ENCODE measurements around the gene VPS8.
"Not testable (repeated sequence)": the region's sequence is repeated elsewhere in the genome, so short reads cannot be mapped to it uniquely, and the experiment has no call there.

Gene VPS8

GRCh38 chr3:184986366-184986889 lies 174.5 kb downstream of the VPS8 start:
- no peak for DNase-seq (ENCODE audit: low read depth)

DNA sequence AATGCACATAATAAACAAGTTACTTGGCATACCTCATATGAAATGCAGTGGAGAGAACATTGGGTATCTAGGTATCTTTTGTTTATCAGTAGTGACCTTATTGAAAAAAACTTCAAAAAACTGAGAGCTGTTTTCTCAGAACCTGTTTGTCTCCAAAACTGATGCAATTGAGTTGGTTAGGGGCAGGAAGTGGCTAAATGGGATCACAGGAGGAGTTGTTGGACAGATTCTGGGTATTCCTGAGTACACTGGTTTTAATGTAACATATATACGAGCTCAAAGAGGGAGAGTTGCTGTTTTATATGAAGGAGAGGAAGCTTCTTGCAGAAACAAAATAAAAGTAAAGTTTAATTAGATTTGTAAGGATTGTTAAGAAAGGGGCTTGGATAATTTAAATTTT lies 181.4 kb downstream of the VPS8 start:
- DNase-seq (ENCODE audit: low read depth): no peak

DNA sequence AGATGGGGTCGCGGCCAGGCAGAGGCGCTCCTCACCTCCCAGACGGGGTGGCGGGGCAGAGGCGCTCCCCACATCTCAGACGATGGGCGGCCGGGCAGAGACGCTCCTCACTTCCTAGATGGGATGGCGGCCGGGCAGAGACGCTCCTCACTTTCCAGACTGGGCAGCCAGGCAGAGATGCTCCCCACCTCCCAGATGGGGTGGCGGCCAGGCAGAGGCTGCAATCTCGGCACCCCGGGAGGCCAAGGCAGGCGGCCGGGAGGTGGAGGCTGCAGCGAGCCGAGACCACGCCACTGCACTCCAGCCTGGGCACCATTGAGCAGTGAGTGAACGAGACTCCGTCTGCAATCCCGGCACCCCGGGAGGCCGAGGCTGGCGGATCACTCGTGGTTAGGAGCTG lies 191.9 kb downstream of the VPS8 start:
- not testable (repeated sequence) for DNase-seq (ENCODE audit: low read depth)

DNA sequence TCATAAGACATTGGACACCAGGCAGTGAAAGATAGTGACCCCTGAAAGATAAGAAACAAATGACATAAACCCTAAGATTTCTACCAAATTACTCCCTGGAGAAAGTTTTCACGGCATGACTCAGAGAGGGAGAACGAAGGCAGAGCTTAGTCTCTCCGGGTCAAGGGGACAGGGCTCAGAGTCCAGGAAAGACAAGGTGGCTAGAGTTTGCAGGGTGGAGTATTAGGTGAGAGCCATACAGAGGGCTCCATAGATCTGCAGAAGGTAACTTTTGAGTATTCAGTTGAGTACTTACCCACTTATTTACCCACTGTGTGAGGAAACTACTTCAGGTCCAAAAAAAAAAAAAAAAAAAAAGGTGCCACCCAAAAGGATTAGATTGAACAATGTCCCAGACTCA lies 197.7 kb downstream of the VPS8 start:
- DNase-seq (ENCODE audit: low read depth): no peak

GRCh38 chr3:185017584-185017983 lies 205.6 kb downstream of the VPS8 start:
- not testable (repeated sequence) for DNase-seq (ENCODE audit: low read depth)

GRCh38 chr3:185017996-185018395 lies 206.0 kb downstream of the VPS8 start:
- DNase-seq (ENCODE audit: low read depth): not testable (repeated sequence)

GRCh38 chr3:185021256-185021655 lies 209.3 kb downstream of the VPS8 start:
- no peak for DNase-seq (ENCODE audit: low read depth)

DNA sequence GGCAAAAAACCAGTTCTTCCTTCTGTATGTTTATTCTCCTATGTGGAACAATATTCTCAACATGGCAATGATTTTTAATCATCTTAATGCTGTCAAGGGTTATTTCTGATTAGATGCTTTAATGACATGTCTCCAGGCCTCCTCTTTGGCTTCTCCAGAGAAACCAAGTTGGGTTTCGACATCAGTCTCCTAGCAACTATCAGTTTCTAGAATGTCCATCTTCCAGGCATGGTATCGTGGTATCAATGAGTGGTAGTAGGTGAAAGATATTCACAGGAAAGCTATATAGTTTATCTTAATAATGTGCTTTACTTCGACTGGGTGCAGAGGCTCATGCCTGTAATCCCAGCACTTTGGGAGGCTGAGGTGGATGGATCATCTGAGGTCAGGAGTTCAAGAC lies 212.4 kb downstream of the VPS8 start:
- no peak for DNase-seq (ENCODE audit: low read depth)

- DNase-seq (ENCODE audit: low read depth): no peak
Observed at GRCh38 chr3:185024966-185025365, 213.0 kb downstream of the VPS8 start.

DNA sequence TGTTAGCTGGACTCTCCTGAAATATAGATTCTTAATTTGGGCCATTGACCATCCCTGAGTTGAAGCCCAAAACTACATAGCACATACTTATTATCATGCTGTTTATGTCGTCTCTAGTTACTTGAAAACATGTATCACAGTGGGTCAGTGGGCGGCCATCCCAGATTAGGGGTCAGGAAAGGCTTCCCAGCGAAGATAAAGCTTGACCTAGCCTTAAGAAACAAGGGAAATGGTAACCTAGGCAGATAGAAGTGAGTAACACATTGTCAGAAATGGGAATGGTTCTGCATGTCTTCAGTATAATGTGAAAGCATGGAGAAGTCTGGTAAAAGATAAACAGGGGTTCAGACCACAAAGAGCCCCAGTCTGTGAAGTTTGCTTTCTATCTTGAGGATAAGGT lies 216.2 kb downstream of the VPS8 start:
- DNase-seq (ENCODE audit: low read depth): no peak

DNA sequence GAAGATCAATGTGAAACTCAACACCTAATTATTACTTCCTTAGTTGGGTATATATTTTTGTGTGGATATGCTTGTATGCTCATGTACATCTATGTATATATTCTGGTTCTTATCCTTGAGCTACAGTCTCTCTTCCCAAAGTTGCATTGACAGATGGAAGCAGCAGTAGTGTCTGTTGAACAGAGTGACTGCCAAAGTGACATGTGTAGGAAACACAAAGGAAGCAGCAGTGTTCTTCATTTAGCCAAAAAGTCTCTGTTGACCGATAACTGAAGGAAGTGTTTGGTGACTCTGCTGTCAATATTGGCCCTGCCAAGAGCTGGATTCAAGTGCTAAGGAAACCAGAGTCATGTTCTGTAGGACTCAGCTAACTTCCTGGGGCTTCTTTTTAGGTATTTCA lies 217.1 kb downstream of the VPS8 start:
- no peak for DNase-seq (ENCODE audit: low read depth)

- DNase-seq (ENCODE audit: low read depth): no peak
Observed at GRCh38 chr3:185030399-185030798, 218.4 kb downstream of the VPS8 start.

GRCh38 chr3:185030951-185031350 lies 219.0 kb downstream of the VPS8 start:
- DNase-seq (ENCODE audit: low read depth): no peak

GRCh38 chr3:185037801-185038200 lies 225.8 kb downstream of the VPS8 start:
- DNase-seq (ENCODE audit: low read depth): no peak

DNA sequence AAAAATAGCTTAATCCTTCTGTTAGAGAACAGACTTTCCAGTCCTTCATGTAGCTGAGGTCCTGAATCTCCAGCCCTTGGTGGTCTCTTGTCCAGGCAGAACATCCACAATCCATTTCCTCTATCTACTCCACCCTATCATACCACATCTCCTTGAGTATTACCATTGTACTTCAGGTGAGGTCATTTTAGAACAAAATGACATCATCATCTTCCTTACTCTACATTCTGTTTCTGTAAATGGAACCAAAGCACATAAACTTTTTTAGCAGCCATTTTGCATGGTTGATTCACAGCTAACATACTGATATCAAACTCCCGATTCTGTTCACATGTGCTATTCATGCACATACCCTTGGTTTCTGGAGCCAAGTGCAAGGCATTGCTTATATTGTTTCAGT lies 228.5 kb downstream of the VPS8 start:
- no peak for DNase-seq (ENCODE audit: low read depth)

- DNase-seq (ENCODE audit: low read depth): no peak
Observed at GRCh38 chr3:185041540-185041939, 229.6 kb downstream of the VPS8 start.

GRCh38 chr3:185042312-185043050 lies 230.5 kb downstream of the VPS8 start:
- no peak for DNase-seq (ENCODE audit: low read depth)

DNA sequence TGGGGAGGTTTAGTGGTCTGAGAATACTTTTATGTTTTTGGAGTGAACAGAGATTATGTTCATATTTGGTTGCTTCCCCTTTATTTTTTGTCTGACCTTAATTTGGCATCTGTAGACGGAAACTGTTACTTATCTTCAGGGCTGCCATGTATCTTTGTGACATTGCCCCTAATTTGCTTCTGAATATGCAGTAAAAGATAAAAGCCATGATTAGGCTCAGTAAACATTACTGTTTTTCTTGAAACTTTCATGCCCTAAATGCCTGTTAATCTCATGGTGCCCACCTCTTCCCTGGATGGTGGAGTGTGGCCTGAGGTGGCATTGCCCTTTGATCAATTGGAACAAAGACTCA lies 234.2 kb downstream of the VPS8 start:
- DNase-seq (ENCODE audit: low read depth): no peak

DNA sequence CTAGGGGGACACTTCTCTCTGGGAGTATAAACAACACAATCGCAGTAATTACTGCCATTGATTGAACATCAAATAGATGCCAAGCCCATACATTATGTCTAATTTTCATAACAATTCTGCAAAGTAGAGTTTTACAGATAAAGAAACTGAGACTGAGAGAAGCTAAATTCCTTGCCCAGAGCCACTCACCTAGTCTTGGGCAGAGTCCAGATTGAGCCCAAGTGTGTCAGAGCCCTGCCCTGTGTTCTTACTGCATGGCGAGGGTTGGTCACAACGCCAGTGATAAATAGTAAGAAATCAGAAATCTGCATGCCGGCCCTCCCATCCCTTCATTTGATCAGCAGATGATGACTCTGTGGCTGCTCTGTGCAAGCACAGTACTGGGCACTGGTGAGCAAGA lies 234.6 kb downstream of the VPS8 start:
- no peak for DNase-seq (ENCODE audit: low read depth)

GRCh38 chr3:185049710-185050109 lies 237.7 kb downstream of the VPS8 start:
- no peak for DNase-seq (ENCODE audit: low read depth)

DNA sequence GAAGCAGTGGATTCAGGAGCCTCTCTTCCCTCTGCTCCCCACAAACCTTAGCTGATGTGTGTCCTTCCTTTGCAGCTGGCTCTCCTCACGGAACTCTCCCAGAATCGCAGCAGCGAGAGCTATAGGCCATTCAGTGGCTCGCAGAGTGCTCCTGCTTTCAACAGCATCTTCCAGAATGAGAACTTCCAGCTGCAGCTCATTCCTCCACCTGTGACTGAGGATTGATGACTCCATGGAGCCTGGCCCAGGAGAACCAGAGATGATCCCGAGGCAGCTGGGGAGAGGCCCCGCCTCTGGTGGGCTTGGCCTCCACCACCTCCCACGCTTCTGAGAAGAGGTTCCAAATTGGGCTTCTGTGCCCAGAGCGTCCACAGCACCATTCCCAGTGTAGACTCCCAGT lies 239.8 kb downstream of the VPS8 start:
- no peak for DNase-seq (ENCODE audit: low read depth)

GRCh38 chr3:185052631-185053030 lies 240.7 kb downstream of the VPS8 start:
- DNase-seq (ENCODE audit: low read depth): no peak

DNA sequence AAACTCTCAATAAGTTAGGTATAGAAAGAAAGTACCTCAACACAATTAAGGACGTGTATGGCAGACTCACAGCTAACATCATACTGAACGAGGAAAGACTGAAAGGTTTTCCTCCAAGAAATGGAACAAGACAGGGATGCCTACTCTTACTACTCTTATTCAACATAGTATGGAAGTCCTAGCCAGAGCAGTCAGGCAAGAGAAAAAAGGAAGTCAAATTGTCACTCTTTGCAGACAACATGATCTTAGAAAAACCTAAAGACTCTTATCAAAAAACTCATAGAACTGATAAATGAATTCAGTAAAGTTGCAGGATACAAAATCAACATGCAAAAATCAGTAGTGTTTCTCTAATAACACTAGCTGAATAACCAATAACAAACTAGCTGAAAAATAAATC lies 244.9 kb downstream of the VPS8 start:
- no peak for DNase-seq (ENCODE audit: low read depth)

GRCh38 chr3:185057829-185058228 lies 245.9 kb downstream of the VPS8 start:
- DNase-seq (ENCODE audit: low read depth): no peak

Data from activated T-cell treated with anti-CD3 and anti-CD28 coated beads for 1 hour (primary cell).